ENCODE measurements around the gene CHD5.

GRCh38 chr1:6113745-6114144, 66.4 kb downstream of the CHD5 start:
- TF ChIP-seq, protein P1, sequence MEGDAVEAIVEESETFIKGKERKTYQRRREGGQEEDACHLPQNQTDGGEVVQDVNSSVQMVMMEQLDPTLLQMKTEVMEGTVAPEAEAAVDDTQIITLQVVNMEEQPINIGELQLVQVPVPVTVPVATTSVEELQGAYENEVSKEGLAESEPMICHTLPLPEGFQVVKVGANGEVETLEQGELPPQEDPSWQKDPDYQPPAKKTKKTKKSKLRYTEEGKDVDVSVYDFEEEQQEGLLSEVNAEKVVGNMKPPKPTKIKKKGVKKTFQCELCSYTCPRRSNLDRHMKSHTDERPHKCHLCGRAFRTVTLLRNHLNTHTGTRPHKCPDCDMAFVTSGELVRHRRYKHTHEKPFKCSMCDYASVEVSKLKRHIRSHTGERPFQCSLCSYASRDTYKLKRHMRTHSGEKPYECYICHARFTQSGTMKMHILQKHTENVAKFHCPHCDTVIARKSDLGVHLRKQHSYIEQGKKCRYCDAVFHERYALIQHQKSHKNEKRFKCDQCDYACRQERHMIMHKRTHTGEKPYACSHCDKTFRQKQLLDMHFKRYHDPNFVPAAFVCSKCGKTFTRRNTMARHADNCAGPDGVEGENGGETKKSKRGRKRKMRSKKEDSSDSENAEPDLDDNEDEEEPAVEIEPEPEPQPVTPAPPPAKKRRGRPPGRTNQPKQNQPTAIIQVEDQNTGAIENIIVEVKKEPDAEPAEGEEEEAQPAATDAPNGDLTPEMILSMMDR (IDR thresholded peaks at IDR 0.05), result no peak
- TF ChIP-seq ATF1 (CRISPR knock-in tag; IDR thresholded peaks at IDR 0.05) (no peak), NR3C1 (CRISPR knock-in tag; conservative IDR thresholded peaks at IDR 0.05; ENCODE audit: low read depth) (no peak), IRF1 (CRISPR knock-in tag; IDR thresholded peaks at IDR 0.05) (no peak), ELF4 (CRISPR knock-in tag; IDR thresholded peaks at IDR 0.05; ENCODE audit: low read depth) (no peak), ATF2 (CRISPR knock-in tag; IDR thresholded peaks at IDR 0.05; ENCODE audit: borderline replicate concordance, low read depth) (no peak), SMAD3 (CRISPR knock-in tag; IDR thresholded peaks at IDR 0.05; ENCODE audit: borderline replicate concordance) (no peak), MAX (CRISPR knock-in tag; IDR thresholded peaks at IDR 0.05) (no peak), ZNF396 (CRISPR knock-in tag; IDR thresholded peaks at IDR 0.05; ENCODE audit: borderline replicate concordance) (no peak)
